GM23338 (cell line): Measurements from ENCODE around the gene LRP11.

Source experiments
- CREB1 ChIP-seq: fragments of 250-450 bp; sonication (Bioruptor Pico); IDR thresholded peaks from 2 replicates; pipeline ENCODE4 v1.5.0; 2020; ENCODE audit warnings: low read depth, mild to moderate bottlenecking, moderate library complexity
- EZH2 ChIP-seq: fragments of 200-600 bp; sonication (generic); IDR thresholded peaks from one replicate; pipeline ENCODE4 v1.8.0; 2017; ENCODE audit warnings: antibody characterized with exemption, mild to moderate bottlenecking, low read depth; ENCODE audit not compliant: unreplicated experiment
- JUNB ChIP-seq: IDR thresholded peaks from one replicate; pipeline ENCODE4 v1.6.1; 2016; ENCODE audit warnings: antibody characterized with exemption; ENCODE audit not compliant: unreplicated experiment
- NANOG ChIP-seq: IDR thresholded peaks from 2 replicates; pipeline ENCODE4 v1.6.1; 2016; ENCODE audit warnings: antibody characterized with exemption, borderline replicate concordance
- POLR2AphosphoS5 ChIP-seq: IDR thresholded peaks from 2 replicates; pipeline ENCODE4 v1.6.1; 2016; ENCODE audit warnings: antibody characterized with exemption, low read depth
- REST ChIP-seq: IDR thresholded peaks from one replicate; pipeline ENCODE4 v1.6.1; 2018; ENCODE audit warnings: antibody characterized with exemption; ENCODE audit not compliant: unreplicated experiment
- ZNF114 ChIP-seq: fragments of 250-450 bp; sonication (Bioruptor Pico); IDR thresholded peaks from 2 replicates; pipeline ENCODE4 v1.5.0; 2020; ENCODE audit warnings: mild to moderate bottlenecking, moderate library complexity
- TF ChIP-seq, protein P1 (sequence below), 2 experiments: fragments of 200-600 bp in 1 of 2; sonication (generic) in 1 of 2; conservative IDR thresholded peaks; 2 replicates each; pipeline versions ENCODE4 v1.5.1 to v1.6.1; 2016 to 2017; ENCODE audit warnings: antibody characterized with exemption in 2 of 2, low read depth in 2 of 2, mild to moderate bottlenecking in 2 of 2, moderate library complexity in 1 of 2

DNA sequence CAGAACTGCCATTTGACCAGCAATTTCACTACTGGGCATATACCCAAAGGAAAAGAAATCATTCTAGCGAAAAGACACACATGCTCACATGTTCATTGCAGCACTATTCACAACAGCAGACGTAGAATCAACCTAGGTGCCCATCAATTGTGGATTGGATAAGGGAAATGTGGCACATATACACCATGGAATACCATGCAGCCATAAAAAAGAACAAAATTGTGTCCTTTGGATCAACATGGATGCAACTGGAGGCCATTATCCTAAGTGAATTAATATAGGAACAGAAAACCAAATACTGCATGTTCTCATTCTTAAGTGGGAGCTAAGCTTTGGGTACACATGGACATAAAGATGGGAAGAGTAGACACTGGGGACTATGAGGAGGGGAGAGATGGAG, 17.7 kb upstream of the LRP11 start:
- TF ChIP-seq, protein P1, sequence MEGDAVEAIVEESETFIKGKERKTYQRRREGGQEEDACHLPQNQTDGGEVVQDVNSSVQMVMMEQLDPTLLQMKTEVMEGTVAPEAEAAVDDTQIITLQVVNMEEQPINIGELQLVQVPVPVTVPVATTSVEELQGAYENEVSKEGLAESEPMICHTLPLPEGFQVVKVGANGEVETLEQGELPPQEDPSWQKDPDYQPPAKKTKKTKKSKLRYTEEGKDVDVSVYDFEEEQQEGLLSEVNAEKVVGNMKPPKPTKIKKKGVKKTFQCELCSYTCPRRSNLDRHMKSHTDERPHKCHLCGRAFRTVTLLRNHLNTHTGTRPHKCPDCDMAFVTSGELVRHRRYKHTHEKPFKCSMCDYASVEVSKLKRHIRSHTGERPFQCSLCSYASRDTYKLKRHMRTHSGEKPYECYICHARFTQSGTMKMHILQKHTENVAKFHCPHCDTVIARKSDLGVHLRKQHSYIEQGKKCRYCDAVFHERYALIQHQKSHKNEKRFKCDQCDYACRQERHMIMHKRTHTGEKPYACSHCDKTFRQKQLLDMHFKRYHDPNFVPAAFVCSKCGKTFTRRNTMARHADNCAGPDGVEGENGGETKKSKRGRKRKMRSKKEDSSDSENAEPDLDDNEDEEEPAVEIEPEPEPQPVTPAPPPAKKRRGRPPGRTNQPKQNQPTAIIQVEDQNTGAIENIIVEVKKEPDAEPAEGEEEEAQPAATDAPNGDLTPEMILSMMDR (conservative IDR thresholded peaks at IDR 0.05; ENCODE audit: low read depth in 2 of 2) = no peak
- no peak for TF ChIP-seq POLR2AphosphoS5
- TF ChIP-seq CREB1 (CRISPR knock-in tag) = no peak
- TF ChIP-seq ZNF114 (CRISPR knock-in tag) = no peak
- no peak for TF ChIP-seq NANOG
- TF ChIP-seq REST = no peak
- no peak for TF ChIP-seq EZH2
- TF ChIP-seq JUNB = no peak
